PC-3 (cell line): ENCODE data around the gene ZRANB1. TPM values are rescaled to one million over a fixed set of nuclear protein-coding genes. Genes with fewer than 3 reads are reported as not detected.
A peak's percentile ranks its signal among the peaks of the same experiment; 100 is the strongest.

ENCODE experiments used
- ATAC-seq: fragments of 200-7000 bp; cut with Tn5 transposase; 2 replicates; pipeline ENCODE4 v1.9.1; 2020; ENCODE audit warnings: mild to moderate bottlenecking, moderate library complexity
- BruUV-seq: library from RNA; stranded (reverse); fragments of 400-500 nt; replicated peaks from 2 replicates; lab custom pipeline; 2021; lab: Mats Ljungman, UMichigan
- CTCF ChIA-PET: fragments of 300-600 bp; sonication (Branson Sonifier 250); formaldehyde crosslinking; loops from one replicate; lab custom pipeline; 2022; ENCODE audit warnings: antibody characterized with exemption; lab: Charles Lee
- POLR2A ChIA-PET: fragments of 300-600 bp; sonication (Branson Sonifier 250); formaldehyde crosslinking; loops from one replicate; lab custom pipeline; 2022; ENCODE audit warnings: antibody characterized with exemption; ENCODE audit not compliant: unreplicated experiment; lab: Charles Lee
- DNase-seq: peaks from one replicate; pipeline ENCODE4 v3.0.0-alpha.2; 2015
- H2AFZ ChIP-seq: fragments of 300-600 bp; sonication (generic); 2 replicates; pipeline ENCODE4 v1.6.0; 2016; ENCODE audit warnings: antibody characterized with exemption, low read length
- H3F3A ChIP-seq: fragments of 300-600 bp; sonication (generic); one replicate; pipeline ENCODE4 v1.6.0; 2017; ENCODE audit warnings: antibody characterized with exemption, low read length, control low read depth, mild to moderate bottlenecking; ENCODE audit not compliant: unreplicated experiment
- H3K27ac ChIP-seq: fragments of 300-600 bp; sonication (generic); 2 replicates; pipeline ENCODE4 v1.5.1; 2016; ENCODE audit warnings: mild to moderate bottlenecking, low read length
- H3K27me3 ChIP-seq: fragments of 300-600 bp; sonication (generic); 2 replicates; pipeline ENCODE4 v1.6.1; 2016; ENCODE audit warnings: low read length, mixed read lengths
- H3K36me3 ChIP-seq: fragments of 300-600 bp; sonication (generic); 2 replicates; pipeline ENCODE4 v1.6.1; 2016; ENCODE audit warnings: low read depth, mixed run types, low read length, mixed read lengths
- H3K4me1 ChIP-seq: fragments of 300-600 bp; sonication (generic); 2 replicates; pipeline ENCODE4 v1.5.1; 2016; ENCODE audit warnings: low read length; ENCODE audit not compliant: insufficient read depth
- H3K4me2 ChIP-seq: fragments of 300-600 bp; sonication (generic); 2 replicates; pipeline ENCODE4 v1.6.0; 2016; ENCODE audit warnings: low read length
- H3K4me3 ChIP-seq: fragments of 300-600 bp; sonication (generic); 2 replicates; pipeline ENCODE4 v1.5.1; 2016; ENCODE audit warnings: mild to moderate bottlenecking, low read length, mixed read lengths
- H3K79me2 ChIP-seq: fragments of 300-600 bp; sonication (generic); 2 replicates; pipeline ENCODE4 v1.6.1; 2017; ENCODE audit warnings: low read length, mixed read lengths
- H3K9ac ChIP-seq: fragments of 300-600 bp; sonication (generic); 2 replicates; pipeline ENCODE4 v1.6.0; 2016; ENCODE audit warnings: mild to moderate bottlenecking, low read length
- H3K9me2 ChIP-seq: fragments of 300-600 bp; sonication (generic); replicated peaks from 2 replicates; pipeline ENCODE4 v1.6.1; 2016; ENCODE audit warnings: mixed run types, low read length, mixed read lengths
- H3K9me3 ChIP-seq: fragments of 300-600 bp; sonication (generic); 2 replicates; pipeline ENCODE4 v1.6.1; 2016; ENCODE audit warnings: low read length, mixed read lengths
- H4K20me1 ChIP-seq: fragments of 300-600 bp; sonication (generic); 2 replicates; pipeline ENCODE4 v1.6.1; 2016; ENCODE audit warnings: low read length, mixed read lengths
- EZH2 ChIP-seq: fragments of 300-600 bp; sonication (generic); IDR thresholded peaks from one replicate; pipeline ENCODE4 v1.6.1; 2017; ENCODE audit warnings: antibody characterized with exemption, mild to moderate bottlenecking, low read length; ENCODE audit not compliant: unreplicated experiment
- EZH2phosphoT487 ChIP-seq: fragments of 300-600 bp; sonication (generic); IDR thresholded peaks from 2 replicates; pipeline ENCODE4 v1.6.1; 2018; ENCODE audit warnings: mild to moderate bottlenecking, antibody characterized with exemption, low read length, borderline replicate concordance
- intact Hi-C: fragments of 100-400 bp; cut with micrococcal nuclease; formaldehyde crosslinking; loops from 2 replicates; pipeline ENCODE4 v1.9.0; 2023
- total RNA-seq: library from RNA; depleted of rRNA; stranded (reverse); fragments of >200 nt; gene quantifications from 2 replicates; pipeline ENCODE4 v1.2.3, GENCODE V29; 2014
- TF ChIP-seq, protein P1 (sequence below): fragments of 300-600 bp; sonication (generic); conservative IDR thresholded peaks from 2 replicates; pipeline ENCODE4 v1.5.1; 2017; ENCODE audit warnings: antibody characterized with exemption, low read depth, mild to moderate bottlenecking, low read length

The ZRANB1 gene
- total RNA-seq, 1 experiment from 2014 or later = 12.8 TPM

DNA sequence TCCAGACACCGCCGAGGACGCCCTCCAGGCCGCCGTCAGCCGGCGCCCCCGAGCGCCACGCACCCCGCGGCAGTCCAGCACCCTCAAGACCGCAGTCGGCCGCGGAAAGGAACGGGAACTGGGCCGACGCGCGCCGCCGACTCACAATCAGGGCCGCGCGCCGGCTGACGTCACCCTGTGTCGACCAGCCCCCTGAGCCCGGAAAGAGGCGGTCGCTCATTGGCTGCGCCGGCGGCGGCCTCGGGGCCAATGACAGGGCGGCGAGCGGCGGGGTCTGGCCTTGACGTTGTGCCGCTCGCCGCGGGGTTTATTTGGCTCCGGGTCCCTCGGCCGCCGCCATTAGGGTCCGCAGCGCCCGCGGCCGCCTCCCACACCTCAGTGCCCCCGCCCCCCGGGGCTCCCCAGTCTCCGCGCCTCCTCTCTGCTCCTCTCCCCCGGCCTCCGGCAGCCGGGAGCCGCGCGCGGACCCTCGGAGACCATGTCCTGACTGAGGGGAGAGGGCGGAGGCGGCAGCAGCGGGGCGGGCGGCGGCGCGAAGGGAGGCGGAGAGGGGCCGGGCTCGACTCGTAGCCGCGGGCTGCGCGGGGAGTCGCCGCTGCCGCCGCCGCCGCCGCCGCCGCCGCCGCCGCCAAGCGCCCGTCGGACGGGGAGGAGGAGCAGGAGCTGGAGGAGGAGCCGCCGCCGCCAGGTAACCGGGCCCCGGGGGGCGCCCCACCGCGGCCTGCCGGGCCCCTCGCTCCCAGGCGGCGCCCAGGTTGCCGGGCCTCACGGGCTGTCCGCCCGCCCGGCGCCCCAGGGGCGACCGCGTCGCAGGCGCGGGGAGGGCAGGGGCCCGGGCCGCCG, 25.1 kb upstream of the ZRANB1 start:
- Histone ChIP-seq H3K4me1 (peaks cover 28% of the 10 kb centered on the region), H3K27ac (no peak overlapping the region; the same call in 1 of the 2 replicates), H3K9me3 (no peaks in the 10 kb centered on the region), H4K20me1 (peaks cover 19% of the 10 kb centered on the region), H2AFZ (peak overlapping the region; percentile 65), H3K9me2 (no peaks in the 10 kb centered on the region), H3K4me3 (peak overlapping the region; percentile 85), H3K36me3 (no peaks in the 10 kb centered on the region), H3K4me2 (peak overlapping the region; percentile 78), H3F3A (peaks cover 4% of the 10 kb centered on the region), H3K9ac (peak overlapping the region; percentile 76), H3K79me2 (peaks cover 45% of the 10 kb centered on the region), H3K27me3 (no peaks in the 10 kb centered on the region)
- DNase-seq = peak; percentile 94
- ChIA-PET CTCF (no interaction called here), POLR2A (no interaction called here)
- peak; percentile 85 for ATAC-seq
- no TSS peak for BruUV-seq
- intact Hi-C loops = loop anchor here (1.0 to 5.0 kb wide), 2 partner anchors 69 to 125 kb away; partner anchors contain the start of gene EEF1AKMT2
- TF ChIP-seq, protein P1, sequence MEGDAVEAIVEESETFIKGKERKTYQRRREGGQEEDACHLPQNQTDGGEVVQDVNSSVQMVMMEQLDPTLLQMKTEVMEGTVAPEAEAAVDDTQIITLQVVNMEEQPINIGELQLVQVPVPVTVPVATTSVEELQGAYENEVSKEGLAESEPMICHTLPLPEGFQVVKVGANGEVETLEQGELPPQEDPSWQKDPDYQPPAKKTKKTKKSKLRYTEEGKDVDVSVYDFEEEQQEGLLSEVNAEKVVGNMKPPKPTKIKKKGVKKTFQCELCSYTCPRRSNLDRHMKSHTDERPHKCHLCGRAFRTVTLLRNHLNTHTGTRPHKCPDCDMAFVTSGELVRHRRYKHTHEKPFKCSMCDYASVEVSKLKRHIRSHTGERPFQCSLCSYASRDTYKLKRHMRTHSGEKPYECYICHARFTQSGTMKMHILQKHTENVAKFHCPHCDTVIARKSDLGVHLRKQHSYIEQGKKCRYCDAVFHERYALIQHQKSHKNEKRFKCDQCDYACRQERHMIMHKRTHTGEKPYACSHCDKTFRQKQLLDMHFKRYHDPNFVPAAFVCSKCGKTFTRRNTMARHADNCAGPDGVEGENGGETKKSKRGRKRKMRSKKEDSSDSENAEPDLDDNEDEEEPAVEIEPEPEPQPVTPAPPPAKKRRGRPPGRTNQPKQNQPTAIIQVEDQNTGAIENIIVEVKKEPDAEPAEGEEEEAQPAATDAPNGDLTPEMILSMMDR = no peak
- TF ChIP-seq EZH2phosphoT487 = no peak
- TF ChIP-seq EZH2 = no peak

DNA sequence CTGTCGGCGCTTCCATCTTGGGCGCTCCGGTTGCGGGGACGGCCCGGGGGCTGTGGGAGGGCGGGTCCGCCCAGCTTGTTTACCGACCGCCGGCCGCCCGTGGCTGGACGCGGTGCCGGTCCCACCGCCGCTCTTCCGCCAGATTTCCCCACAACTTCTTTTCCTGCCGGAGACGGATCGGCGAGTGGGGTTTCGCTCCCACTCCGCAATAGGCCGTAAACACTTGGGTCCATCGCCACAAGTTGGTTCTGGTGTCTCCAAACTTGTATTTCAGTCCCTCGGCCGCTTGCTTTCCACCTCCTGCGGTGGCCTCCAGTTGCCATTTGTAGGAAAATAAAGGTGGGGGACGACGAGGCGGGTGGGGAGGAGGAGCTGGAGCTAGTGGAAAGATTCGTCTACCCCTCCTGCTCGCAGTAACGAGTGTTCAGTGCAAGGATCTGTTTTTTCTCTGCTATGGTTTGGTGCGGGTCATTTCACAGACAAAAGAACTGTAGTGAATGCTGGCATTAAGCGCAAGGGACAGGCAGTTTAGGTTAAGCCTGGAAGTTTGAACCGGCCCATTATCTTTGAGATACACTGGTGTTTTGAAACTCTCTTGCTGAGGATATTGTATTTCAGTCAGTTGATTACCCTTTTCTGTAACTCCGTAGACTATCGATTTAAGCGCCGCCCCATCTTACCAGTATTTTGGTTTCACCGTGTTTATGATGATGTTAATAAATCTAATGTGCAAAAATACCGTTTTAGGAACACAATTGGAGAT, 24.3 kb upstream of the ZRANB1 start:
- BruUV-seq = TSS peak; percentile 61
- Histone ChIP-seq H3K4me3 (peak overlapping the region; percentile 85), H3K4me2 (peak overlapping the region; percentile 86), H3F3A (peaks cover 4% of the 10 kb centered on the region), H3K79me2 (peaks cover 52% of the 10 kb centered on the region), H3K36me3 (no peaks in the 10 kb centered on the region), H3K27ac (peak overlapping the region; percentile 0; the same call in 1 of the 2 replicates), H3K27me3 (no peaks in the 10 kb centered on the region), H2AFZ (no peak overlapping the region), H4K20me1 (peaks cover 19% of the 10 kb centered on the region), H3K9ac (peak overlapping the region; percentile 70), H3K4me1 (peaks cover 29% of the 10 kb centered on the region), H3K9me3 (no peaks in the 10 kb centered on the region), H3K9me2 (no peaks in the 10 kb centered on the region)
- TF ChIP-seq, protein P1 = no peak
- no peak for TF ChIP-seq EZH2phosphoT487
- no peak for TF ChIP-seq EZH2
- peak; percentile 3 for DNase-seq
- POLR2A ChIA-PET = interaction anchor here (0.6 kb wide), 1 partner anchor 46 kb away, joined by 3 read pairs; no protein-coding TSS in a partner anchor
- intact Hi-C loops = loop anchor here (5.0 kb wide), 1 partner anchor 125 kb away; the partner anchor contains the start of gene EEF1AKMT2
- CTCF ChIA-PET = no interaction called here
- peak; percentile 26; the same call in 1 of the 2 replicates for ATAC-seq
